HG02798 (cell line): ENCODE data around the gene PSMA4.
"Not testable (repeated sequence)": the region's sequence is repeated elsewhere in the genome, so short reads cannot be mapped to it uniquely, and the experiment has no call there.

Experiments used
- ATAC-seq: cut with Tn5 transposase; IDR thresholded peaks from one replicate; pipeline ENCODE4 v1.9.1; 2021; ENCODE audit warnings: mild to moderate bottlenecking; ENCODE audit not compliant: unreplicated experiment, poor library complexity

PSMA4 gene

DNA sequence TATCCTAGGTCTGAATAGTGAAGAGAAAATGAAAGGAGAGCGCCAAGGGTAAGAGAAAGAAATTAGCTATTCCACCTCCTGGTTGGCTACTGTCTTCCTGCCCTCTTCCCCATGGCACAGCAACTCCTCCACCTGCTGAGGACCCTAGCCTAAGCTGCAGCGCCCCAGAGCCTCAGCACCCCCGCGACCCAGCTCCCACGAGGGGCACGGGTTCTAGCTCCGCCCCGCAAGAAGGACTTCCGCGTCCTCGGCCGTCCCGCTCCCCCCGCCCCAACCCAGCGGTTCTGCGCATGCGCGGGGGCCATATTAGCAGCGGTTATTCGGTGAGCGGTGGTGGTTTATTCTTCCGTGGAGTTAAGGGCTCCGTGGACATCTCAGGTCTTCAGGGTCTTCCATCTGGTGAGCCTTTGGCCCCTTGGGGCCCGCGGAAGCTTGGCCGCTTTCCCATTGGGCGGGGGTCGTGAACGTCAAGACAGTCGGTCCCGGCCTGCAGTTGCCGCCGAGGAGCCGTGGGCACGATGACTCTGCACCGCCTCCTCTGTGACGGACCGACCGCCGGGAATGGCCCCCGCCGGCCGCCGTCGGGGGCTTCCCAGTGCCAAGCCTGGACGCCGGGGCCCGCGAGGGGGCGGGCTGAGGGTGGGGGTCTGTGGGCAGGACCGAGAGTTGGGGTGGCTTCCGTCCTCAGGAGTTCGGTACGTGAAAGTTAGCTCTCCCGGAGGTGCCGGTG, at the start of gene PSMA4:
Gene PSMA4 (plus strand): TSS at position 304 of the 730 bp plus-strand sequence. CDS start 1,484 bp downstream, outside the sequence.
- ATAC-seq = peak; percentile 90

DNA sequence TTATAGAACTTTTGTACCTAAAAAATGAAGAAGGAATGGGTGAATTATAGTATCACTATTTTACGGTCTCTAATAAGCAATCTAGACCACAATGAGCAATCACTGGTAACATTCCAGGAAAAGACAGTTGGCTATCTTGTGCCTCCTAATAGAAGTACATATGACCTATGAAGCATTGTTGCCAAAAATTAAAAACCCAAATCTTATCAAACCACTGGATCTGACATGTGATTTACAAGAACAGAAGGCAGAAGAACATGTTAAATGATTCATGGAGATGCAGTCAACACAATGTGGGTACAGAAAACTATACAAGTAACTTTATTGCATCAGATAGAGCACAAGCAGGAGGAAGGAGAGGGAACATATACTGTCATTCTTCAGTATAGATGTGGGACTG, 47.4 kb upstream of the PSMA4 start:
- ATAC-seq = no peak

DNA sequence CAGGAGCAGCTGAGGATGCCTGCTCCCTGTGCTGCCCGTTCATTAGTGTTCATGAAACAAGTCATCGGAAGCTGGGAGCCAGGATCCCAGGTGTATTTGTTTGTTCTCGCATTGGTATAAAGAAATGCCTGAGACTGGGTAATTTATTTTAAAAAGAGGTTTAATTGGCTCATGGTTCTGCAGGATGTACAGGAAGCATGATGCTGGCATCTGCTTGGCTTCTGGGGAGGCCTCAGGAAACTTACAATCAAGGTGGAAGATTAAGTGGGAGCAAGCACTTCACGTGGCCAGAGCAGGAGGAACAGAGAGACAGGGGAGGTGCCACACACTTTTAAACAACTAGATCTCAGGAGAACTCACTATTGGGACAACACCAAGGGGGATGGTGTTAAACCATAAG, 38.4 kb upstream of the PSMA4 start:
- no peak for ATAC-seq

DNA sequence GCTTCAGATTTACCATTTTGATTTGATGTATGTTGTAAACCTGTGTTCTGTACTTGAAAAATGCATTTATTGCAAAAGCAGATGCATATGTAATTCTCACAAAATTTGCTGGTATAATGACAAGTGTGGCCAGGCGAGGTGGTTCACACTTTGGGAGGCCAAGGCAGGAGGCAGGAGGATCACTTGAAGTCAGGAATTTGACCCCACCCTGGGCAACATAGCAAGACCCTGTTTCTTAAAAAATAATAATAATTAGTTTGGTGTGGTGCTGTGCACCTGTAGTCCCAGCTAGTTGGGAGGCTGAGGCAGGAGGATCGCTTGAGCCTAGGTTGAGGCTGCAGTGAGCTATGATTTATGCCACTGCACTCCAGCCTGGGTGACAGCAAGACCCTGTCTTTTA, 37.6 kb upstream of the PSMA4 start:
- no peak for ATAC-seq

DNA sequence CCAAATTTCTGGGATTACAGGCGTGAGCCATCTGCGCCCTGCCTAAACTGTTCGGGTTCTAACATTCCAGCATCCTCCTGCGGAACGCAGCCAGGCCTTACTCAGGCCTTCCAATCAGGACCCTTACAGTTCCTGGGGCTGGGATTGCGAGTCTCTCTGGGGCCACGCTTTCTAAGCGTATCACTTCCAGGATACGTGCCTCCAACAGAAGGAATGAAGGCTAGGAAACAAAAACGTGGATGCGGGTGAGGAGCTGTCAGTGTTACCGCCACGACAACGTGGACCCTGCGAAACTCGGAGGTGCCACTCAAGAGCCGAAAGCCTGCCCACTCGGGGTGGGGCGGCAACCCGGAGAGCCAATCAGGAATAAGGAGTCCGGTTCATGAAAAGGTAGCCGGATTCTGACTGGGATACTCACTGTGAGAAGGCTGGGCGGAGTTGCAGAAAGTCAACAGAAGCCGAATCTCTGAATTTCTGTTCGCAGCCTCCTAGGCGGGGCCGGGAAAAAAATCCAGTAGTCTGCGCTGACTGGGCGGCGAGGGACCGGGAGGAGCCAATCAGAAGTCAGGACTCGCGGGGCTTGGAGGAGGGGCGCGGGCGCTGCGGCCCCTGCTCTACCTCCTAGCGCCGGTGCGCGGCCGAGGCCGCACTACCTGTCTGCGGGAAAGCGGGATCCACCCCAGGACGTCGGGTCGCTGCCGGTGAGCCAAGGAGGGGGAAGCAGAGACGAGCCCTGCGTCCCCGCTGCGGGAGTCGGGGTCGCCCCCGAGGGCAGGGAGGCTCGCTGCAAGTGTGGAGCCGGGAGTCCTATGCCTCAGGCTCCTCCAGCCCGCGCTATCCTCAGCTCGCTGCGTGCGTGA, 33.0 kb upstream of the PSMA4 start, which contains the start of gene HYKK:
Gene HYKK (plus strand): TSS at position 607 of the 860 bp plus-strand sequence. CDS start 5,512 bp downstream, outside the sequence.
- peak; percentile 86 for ATAC-seq

DNA sequence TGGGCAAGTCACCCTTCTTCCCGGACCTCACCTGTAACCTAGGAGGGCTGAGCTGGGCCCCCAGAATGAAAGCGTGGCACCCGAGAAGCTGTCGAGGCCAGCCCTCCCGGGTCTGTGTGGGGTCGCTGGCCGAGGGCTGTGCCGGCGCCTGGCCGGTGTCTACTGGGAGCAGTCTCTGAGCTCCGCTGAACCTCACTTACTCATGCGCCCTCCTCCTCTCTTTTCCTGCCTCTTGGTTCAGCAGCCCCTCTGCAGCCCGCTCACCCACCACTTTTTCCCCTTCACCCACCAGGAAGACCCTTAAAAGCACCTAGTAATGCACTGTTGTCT, 32.4 kb upstream of the PSMA4 start:
- ATAC-seq = peak; percentile 24

DNA sequence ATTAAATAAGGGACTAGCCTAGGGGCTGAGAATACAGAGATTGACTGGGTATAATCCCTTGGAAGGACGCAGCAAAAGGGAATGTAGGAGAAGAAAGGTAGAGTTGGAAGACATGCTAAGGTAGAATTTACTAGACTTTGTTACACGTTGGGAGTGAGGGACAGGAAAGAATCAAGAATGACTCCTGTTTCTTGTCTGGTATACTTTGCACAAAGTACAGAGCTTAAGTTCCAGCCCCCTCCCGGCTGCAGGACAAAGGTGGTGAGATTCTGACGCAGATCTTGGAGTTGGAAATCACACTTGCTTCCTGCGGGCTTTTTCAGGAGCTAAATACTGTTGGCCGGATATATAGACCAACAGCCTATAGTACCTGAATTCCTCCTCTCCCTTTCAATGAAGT, 32.0 kb upstream of the PSMA4 start:
- ATAC-seq = no peak

DNA sequence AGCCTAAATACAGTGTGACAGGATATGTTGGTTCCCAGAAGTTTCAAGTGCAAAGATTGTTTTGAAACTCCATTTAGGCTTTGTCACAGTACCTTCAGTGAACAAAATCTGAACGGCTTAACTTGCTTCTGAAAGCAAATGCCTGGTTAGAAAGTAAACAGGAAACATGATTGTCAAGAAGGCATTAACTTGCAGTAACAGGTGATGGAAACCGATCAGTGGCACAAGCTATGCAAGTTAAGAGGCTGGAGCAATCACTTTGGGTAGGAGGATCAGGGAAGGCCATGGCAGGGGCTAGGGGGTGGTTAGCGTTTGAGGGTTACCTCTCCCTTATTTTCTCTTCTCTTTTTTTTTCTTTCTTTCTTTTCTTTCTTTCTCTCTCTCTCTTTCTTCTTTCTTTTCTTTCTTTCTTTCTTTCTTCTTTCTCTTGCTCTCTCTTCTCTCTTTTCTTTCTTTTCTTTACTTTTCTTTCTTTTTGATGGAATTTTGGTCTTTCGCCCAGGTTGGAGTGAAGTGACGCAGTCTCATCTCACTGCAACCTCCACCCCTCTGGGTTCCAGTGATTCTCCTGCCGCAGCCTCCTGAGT, 30.4 kb upstream of the PSMA4 start:
- ATAC-seq = no peak

DNA sequence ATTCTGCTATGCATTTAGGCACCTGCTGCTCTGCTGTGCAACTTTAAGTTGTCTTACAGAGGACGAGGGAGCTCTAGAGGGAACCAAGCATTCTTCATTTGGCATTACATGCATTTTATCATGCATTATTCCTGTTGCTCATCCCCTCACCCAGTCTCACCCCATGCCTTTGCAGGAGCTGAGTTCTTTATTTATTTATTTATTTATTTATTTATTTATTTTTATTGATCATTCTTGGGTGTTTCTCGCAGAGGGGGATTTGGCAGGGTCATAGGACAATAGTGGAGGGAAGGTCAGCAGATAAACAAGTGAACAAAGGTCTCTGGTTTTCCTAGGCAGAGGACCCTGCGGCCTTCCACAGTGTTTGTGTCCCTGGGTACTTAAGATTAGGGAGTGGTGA, 20.2 kb upstream of the PSMA4 start:
- not testable (repeated sequence) for ATAC-seq

DNA sequence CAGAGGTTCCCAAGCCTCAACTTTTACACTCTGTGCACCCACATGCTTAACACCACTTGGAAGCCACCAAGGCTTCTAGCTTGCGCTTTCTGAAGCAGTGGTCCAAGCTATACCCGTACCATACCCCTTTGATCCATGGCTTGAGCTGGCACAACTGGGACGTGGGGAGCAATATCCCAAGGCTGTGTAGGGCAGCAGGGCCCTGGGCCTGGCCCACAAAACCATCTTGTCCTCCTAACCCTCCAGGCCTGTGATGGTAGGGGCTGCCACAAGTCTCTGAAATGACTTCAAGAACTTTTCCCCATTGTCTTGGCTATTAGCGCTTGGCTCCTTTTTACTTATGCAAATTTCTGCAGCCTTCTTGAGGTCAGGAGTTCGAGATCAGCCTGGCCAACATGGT, 16.0 kb upstream of the PSMA4 start:
- no peak for ATAC-seq

DNA sequence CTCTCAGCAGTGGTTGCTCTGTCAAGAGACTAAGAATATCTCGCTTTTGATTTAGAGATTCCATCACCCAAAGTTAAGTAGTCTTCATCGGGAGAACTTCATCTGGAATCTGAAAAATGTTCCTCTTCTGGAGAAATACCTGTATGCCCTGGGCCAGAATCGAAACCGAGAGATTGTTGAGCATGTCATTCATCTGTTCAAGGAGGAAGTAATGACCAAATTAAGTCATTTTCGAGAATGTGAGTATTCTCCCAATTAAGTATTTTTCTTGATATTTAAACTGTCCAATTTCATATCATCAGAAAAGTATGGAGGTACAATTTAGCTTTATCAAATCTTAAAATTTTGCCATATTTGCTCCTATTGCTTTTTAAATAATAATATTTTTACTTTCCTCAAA, 12.9 kb upstream of the PSMA4 start:
- no peak for ATAC-seq

DNA sequence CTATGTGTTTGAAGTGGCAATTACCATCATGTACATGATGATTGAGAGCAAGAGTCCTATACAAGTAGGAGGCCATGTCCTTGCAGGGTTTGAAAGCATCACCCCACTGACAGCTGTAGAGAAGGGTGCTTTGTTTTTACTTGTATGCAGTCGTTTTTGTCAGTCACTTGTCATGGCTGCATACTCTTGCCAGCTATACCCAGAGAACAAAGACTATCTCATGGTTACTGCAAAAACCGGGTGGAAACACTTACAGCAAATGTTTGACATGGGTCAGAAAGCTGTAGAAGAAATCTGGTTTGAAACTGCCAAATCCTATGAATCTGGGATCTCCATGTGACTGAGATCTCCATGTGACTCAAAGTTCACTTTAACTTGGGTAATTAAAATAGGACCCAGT, 6.9 kb upstream of the PSMA4 start:
- no peak for ATAC-seq

DNA sequence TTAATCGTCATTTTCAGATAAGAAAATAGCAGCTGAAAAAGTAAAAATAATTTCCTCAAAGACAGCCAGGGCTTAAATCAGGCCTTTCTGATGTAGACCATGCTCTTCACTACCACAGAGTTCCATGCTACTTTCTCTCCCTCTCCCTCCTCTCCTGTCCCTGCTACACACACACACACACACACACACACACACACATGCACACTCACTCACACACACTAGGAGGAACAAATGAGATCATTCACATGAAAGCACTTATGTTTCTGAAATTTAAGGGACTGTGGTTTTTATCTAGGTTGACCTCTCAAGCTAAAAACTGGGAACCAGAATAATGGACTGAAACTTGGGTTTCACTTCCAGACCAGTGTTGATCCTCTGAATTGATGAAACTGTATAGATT, 4.1 kb upstream of the PSMA4 start:
- ATAC-seq = no peak

DNA sequence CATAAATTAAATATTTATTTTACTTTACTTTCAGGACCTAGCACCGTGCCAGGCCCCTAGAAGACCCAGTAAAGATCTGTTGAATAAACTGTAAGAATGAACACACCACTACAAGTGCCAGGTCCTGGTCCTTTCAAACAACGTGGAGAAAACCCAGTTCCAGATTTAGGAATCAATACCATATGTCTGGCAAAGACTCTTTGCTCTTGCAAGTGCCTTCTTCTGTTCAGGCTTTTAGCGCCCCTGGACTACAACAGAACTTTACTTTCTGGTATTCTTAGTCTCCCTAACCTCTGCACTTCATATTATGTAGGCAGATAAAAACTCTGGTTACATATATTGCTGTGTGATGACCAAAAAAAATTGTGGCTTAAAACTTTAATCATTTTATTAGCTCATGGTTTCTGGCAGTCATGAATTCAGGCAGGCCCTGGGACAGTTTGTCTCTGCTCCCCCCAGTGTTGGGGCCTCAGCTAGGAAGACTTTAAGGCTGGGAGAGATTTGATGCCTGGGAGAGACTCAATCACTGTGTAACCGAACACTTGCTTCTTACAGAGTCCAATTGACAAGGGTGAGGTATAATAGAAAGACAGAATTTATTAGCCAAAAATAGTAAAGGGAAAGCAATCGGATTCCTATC, 2.9 kb upstream of the PSMA4 start:
- ATAC-seq = no peak

DNA sequence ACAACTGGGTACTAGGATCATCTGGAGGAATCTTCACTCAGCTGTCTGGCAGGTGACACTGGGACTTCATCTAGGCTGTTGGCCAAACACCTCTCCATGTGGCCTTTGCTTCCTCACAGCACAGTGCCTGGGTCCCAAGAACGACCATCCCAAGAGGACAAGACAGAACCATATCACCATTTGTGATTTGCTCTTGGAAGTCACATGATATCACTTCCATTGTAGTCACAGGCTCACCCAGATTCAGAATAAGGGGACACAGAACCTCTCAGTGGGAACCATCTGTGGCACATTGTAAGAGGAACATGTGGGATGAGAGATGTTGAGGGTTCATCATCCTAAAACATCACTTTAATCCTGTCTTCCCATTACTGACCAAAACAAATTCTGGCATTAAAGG, 1.9 kb upstream of the PSMA4 start:
- ATAC-seq = no peak

DNA sequence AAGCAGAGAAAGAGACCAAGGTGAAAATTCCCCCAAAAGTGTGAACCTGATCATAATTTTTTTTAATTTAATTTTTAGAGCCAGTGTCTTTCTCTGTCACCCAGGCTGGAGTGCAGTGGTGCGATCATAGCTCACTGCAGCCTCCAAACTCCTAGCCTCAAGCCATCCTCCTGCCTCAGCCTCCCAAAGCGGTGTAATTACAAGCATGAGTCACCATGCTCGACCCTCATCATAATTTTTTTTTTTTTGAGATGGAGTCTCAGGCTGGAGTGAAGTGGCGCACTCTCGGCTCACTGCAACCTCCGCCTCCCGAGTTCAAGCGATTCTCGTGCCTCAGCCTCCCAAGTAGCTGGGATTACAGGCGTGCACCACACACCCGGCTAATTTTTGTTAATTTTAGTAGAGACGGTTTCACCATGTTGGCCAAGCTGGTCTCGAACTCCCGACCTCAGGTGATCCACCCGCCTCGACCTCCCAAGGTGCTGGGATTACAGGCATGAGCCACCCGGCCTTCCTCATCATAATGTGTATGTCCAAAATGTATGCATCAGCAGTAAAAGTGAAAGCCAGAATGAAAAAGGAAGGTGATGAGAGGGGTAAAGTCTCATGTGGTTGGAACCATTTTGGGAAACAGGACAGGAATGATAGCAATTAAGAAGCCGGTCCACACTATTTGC, 642 bp upstream of the PSMA4 start:
- ATAC-seq = not testable (repeated sequence)

DNA sequence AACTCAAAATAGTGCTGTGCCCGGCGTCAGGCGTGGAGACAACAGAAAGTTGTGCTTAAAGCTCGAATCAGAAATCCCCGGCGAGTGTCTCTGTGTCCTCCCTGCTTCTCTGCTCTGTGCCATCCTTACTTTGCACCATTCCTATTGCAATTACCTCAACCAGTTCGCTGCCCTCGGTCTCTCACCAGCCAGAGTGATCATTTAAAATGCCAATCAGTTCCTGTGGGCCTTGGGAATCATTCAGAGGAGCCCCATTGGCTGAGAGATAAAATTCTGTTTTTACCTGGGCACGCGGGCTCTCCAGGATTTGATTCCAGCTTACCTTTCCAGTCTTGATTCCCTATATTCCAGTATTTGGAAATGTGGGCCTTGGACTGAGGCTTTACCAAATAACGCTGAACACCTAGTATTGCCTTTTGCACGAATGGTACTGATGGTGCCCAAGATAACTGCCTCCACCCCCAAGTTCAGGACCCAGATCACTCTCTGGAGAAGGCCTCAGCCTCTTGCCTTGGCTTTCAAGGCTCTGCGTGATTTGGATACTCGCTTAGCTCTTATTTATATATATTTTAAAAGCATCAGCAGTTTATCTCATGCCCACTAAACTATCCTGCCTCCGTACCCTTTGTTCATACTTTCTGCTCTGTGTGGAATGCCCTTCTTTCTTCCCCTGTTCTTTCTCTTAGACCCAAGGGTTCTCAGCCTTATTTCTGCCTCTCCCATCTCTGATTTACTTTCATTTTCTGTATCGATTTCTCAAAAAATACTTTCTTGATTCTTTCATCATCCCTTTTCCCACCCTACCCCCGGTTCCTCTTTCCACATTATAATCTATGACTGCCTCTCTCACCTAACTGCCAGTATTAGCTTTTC, 863 bp downstream of the PSMA4 start:
- ATAC-seq = no peak

DNA sequence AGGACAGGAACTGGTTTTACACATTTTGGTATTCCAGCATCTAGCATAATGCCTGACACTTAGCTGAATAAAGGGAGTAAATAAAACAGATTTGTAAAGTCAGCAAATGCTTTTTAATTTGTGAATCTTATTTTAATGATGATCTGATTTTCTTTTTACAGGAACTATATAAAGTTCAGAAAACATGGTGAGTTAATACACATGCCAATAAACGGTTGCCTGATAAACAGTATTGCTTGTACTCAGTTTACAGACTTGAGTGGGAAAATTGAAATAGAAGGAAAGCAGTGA, 1.4 kb downstream of the PSMA4 start:
- ATAC-seq = no peak

DNA sequence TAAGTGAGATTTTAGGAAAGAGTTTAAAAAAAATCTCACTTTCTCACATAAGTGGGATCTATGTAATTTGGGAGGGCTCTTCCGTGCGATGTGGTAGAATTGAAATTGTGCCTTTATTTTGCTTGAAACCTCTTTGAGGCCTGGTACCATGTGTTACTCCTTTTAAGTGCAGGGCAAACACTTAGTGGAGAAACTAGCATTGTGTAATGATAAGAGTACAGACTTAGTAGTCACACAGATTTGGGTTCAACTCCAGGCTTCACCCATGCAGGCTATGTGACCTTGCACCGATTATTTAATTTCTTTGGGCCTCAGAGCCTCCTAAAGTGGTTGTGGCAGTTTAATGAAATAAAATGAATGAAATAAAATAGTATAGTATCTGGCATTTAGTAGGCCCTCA, 2.4 kb downstream of the PSMA4 start:
- ATAC-seq = no peak

DNA sequence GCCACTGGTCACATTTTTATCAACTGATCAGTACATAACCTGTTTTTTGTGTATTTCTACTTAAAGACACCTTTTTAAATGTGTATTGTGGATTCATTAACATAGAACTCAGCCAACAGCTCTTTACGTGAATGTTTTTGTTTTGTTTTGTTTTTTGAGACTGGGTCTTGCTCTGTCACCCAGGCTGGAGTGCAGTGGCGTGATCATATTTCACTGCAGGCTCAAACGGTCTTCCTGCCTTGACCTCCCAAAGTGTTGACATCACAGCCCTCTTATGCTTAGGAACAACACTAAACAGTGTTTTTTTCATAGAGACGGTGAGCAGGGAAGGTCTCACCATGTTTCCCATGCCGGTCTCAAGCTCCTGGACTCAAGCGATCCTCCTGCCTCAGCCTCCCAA, 9.9 kb downstream of the PSMA4 start:
- ATAC-seq = no peak
